ENCODE data around the gene ENOSF1. TPM values are rescaled to one million over a fixed set of nuclear protein-coding genes. Genes with fewer than 3 reads are reported as not detected.

Gene ENOSF1
- total and polyA plus RNA-seq, 8 donors = 24.0 to 114 (median 70.5) TPM

GRCh38 chr18:676736-677135 is 35.7 kb downstream of the ENOSF1 start:
- no peaks in the 10 kb centered on the region for H3K4me1 ChIP-seq
- H3K36me3 ChIP-seq = peaks cover 12 to 95% (median 90%) of the 10 kb centered on the region in 4 donors
- no peak overlapping the region for H3K4me3 ChIP-seq
- no peak overlapping the region for H3K27ac ChIP-seq
- no peak for TF ChIP-seq POLR2A (IDR thresholded peaks at IDR 0.05)
- no peak for TF ChIP-seq CTCF (IDR thresholded peaks at IDR 0.05)
- no peak for TF ChIP-seq POLR2AphosphoS5 (IDR thresholded peaks at IDR 0.05)
- TF ChIP-seq EP300 (IDR thresholded peaks at IDR 0.05) = no peak
- 88 to 97% (median 88%) methylated on average over 3 of the region's 3 CpGs for WGBS, 5 donors
- intact Hi-C loops (cut with DNase I; ENCODE audit: low total_unique reads) = no loop called here
- no peaks in the 10 kb centered on the region for H3K9me3 ChIP-seq
- no peak for DNase-seq
- no peaks in the 10 kb centered on the region for H3K27me3 ChIP-seq

- Histone ChIP-seq H3K4me1 (no peaks in the 10 kb centered on the region), H3K4me3 (no peak overlapping the region), H3K9me3 (no peaks in the 10 kb centered on the region), H3K27ac (no peak overlapping the region), H3K36me3 (peaks cover 9 to 95% (median 90%) of the 10 kb centered on the region in 4 donors), H3K27me3 (no peaks in the 10 kb centered on the region)
- intact Hi-C loops (cut with DNase I; ENCODE audit: low total_unique reads) = no loop called here
- DNase-seq = no peak
- TF ChIP-seq EP300 (IDR thresholded peaks at IDR 0.05) = no peak
- no peak for TF ChIP-seq POLR2A (IDR thresholded peaks at IDR 0.05)
- TF ChIP-seq POLR2AphosphoS5 (IDR thresholded peaks at IDR 0.05) = no peak
- no peak for TF ChIP-seq CTCF (IDR thresholded peaks at IDR 0.05)
- 60 to 83% (median 79%) methylated on average over 5 of the region's 5 CpGs for WGBS, 5 donors
Observed at GRCh38 chr18:676069-676468, 36.4 kb downstream of the ENOSF1 start.

- no peak for DNase-seq
- no peaks in the 10 kb centered on the region for H3K27me3 ChIP-seq
- TF ChIP-seq POLR2AphosphoS5 (IDR thresholded peaks at IDR 0.05) (no peak), EP300 (IDR thresholded peaks at IDR 0.05) (no peak), POLR2A (IDR thresholded peaks at IDR 0.05) (no peak), CTCF (IDR thresholded peaks at IDR 0.05) (no peak)
- H3K27ac ChIP-seq = no peak overlapping the region
- intact Hi-C loops (cut with DNase I; ENCODE audit: low total_unique reads) = no loop called here
- no peaks in the 10 kb centered on the region for H3K9me3 ChIP-seq
- no peak overlapping the region for H3K4me3 ChIP-seq
- 89 to 94% (median 92%) methylated on average over 7 of the region's 7 CpGs for WGBS, 5 donors
- H3K36me3 ChIP-seq = peaks cover 11 to 97% (median 94%) of the 10 kb centered on the region in 4 donors
- H3K4me1 ChIP-seq = no peaks in the 10 kb centered on the region
Observed at GRCh38 chr18:675307-675706, 37.1 kb downstream of the ENOSF1 start.

- H3K36me3 ChIP-seq = peaks cover 13 to 97% (median 93%) of the 10 kb centered on the region in 4 donors
- TF ChIP-seq CTCF (IDR thresholded peaks at IDR 0.05) (no peak), POLR2AphosphoS5 (IDR thresholded peaks at IDR 0.05) (no peak), POLR2A (IDR thresholded peaks at IDR 0.05) (no peak), EP300 (IDR thresholded peaks at IDR 0.05) (no peak)
- intact Hi-C loops (cut with DNase I; ENCODE audit: low total_unique reads) = no loop called here
- H3K27ac ChIP-seq = no peak overlapping the region
- H3K4me3 ChIP-seq = no peak overlapping the region
- no peaks in the 10 kb centered on the region for H3K4me1 ChIP-seq
- no peaks in the 10 kb centered on the region for H3K9me3 ChIP-seq
- no peak for DNase-seq
- WGBS, 5 donors = 60 to 75% (median 68%) methylated on average over 5 of the region's 5 CpGs
- H3K27me3 ChIP-seq = no peaks in the 10 kb centered on the region
Observed at GRCh38 chr18:673769-674168, 38.7 kb downstream of the ENOSF1 start.

Measured in stomach (tissue), 9 donors.